Superior temporal gyrus (tissue), 1 donor: ENCODE results near the gene LRRN4.
"Not testable (repeated sequence)": the region's sequence is repeated elsewhere in the genome, so short reads cannot be mapped to it uniquely, and the experiment has no call there.

Experiments
- DNase-seq: peaks from one replicate; pipeline ENCODE4 v3.0.0-alpha.2; 2016; ENCODE audit errors: extremely low spot score

The LRRN4 gene

DNA sequence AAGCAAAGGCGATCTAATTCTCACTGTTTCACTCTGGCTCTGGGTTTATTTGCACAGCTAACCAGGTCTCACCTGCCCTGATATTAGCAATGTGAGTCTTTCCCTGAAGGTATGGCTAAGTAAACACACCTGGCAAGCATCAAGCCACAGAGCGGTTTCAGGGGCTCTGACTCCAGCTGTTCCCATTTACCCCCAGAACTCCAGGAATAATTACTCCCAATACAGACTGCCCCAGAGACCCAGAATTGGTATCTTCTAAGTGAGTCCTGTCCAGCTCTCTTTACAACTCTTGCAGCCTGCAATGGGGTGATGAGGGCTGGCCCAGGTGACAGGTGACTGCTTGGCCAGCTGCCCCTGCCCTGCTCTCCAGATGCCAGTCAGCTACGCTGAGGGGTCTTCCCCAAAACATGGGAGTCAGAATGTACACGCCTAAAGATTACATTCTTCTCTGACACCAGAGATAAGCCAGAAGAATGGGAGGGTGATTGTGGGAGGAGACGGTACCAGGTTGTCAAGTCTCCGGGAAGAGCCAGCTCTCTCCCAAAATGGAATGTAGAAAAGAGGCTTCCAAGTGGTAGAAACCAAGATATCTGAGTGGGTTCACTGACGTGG, 4.9 kb upstream of the LRRN4 start:
- DNase-seq: no peak

DNA sequence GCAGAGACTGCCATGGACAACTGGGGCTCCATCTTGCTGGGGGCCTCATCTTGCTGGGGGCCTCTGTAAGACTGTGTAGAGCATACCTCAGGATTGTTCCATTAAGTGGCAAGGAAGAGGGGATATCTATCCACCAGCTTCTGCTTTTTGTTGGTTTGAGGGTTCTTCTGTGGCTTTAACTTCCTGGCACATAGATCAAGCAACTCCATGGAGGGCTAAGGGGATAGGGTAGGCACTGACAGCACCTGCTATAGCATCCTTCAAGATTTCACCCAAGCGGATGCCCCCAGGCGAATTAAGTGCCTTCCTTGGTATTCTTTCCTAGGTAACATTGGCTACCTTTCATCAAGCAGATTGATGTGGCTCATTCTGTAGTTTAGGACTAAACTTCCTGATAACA, 3.8 kb upstream of the LRRN4 start:
- DNase-seq: no peak

DNA sequence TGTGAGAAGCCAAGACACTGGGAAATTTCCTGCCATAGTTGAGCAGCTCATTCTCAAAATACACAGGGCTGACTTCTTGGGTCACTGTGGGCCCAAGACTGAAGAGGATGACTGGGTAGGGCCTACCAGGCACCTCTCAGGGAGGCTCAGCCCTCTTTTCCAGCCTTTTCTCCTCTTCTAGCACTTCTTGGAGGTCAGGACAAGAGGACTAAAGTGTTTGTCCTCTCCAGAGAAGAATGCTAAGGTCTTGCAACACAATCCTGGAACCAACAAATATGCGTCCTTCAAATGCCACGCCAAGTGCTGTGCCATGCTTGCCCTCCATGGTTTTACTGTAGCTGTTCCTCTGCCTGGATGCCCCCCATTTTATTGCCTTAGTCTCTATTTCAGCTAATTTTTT, 3.3 kb upstream of the LRRN4 start:
- DNase-seq: no peak

DNA sequence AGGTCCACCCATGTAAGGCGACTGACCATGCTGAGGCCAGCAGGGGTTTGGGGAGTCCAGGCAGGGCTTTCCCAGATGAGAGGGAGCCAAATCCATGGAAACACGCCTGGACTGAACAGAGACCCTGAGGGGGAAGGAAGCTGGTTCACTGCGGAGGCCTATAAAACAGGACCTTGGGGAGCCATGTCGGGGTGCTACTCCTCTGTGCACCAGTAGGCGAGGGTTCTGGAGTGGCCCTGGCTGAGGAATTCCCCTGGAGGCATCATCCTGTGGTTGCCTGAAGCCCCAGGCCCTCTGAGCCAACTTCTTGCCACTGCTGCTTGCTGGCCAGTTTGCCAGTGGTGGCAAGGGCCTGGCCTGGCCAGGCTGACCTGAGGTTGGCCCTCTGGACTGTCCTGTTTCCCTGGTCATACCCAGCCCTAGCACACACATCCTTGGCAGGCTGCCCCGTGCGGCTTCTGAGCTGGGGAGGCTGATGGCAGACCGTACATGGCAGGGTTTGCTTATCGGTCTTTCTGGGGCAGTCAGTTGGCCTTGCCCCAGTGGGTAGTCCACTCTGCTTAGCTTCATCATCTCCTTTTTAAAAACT, 2.2 kb upstream of the LRRN4 start:
- DNase-seq: no peak

DNA sequence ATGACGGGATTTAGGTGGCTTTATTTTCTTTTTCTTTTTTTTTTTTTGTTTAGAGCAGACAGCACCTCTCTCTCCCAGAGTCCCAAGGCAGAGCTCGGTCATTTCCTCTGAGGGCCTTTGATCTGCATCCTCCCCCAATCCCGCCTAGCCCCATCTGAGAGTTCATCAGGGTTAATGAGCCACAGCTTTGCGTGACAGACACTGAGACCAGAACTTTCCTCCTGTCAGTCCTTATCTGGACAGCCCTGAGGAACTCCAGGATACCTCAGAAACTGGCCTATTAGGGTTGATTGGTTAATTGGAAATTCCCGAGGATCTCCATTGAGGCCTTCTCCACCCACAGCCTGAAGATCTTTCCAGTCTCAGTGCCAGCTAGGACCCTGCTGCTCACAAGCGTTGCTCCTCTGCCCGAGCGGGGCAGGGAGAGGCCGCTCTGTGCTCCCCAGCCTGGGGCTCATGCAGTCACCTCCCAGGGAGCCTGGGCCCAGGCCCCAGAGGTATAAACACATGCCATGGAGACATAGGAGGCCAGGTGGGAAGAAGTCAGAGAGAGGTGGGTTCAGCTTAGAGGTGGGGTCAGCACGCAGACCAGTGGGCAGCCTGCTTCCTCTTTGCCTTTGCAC, 1.4 kb upstream of the LRRN4 start:
- DNase-seq: no peak

- not testable (repeated sequence) for DNase-seq
These were observed 810 bp upstream of the LRRN4 start for GRCh38 chr20:6054689-6055051.

- no peak for DNase-seq
These were observed 640 bp downstream of the LRRN4 start for GRCh38 chr20:6053064-6053775.

DNA sequence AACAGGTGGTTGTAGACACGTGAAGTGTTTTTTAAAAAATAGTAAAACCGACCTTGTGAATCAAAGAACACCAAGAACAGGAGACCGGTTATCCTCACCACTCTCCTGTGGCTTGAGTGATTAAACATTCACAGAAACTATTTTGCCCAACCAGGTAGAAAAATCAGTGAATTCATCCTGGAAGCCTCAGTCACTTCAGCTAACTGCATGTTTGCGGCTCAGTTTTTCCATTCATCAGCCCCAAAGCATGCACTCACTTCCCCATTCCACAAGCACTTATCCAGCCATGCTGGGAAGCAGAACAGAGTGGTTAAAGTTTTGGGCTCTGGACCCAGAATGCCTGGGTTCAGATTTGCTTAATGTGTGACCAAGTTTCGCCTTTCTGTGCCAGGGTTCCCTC, 2.4 kb downstream of the LRRN4 start:
- no peak for DNase-seq

DNA sequence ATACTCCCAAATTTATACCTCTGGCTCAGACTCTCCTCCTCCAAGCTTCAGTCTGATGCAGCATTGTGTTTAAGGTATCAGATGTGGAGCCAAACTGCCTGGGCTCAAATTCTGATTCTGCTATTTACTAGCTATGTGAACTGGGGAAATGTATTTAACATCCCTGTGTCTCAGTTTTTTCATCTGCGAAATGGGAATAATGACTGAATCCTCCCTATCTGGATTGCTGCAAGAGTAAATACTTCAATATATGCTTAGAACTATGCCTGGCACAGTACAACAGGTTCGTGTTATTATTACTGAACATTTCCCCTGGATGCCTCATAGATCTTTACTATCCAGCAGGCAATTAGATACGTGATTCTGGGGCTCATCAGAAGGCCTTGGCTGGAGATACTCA, 5.5 kb downstream of the LRRN4 start:
- DNase-seq: no peak

DNA sequence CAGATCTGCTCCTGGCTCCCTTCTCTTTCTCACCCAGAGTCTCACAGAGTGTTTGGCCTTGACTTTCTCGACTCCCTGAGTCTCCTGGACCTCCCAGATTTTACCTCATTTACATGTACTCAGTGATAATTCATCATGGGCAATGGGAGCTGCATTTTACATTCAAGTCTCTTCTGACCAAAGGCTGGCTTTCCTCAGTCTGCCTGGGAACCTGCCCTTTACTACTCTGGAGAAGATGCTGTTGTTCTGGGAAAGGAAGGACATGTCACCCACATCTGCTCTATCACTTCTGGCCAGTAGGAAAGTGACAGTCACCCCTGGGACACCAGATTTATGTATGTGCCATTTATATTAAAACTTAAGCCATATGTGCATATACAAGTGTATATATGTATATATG, 7.4 kb downstream of the LRRN4 start:
- DNase-seq: no peak

- DNase-seq: no peak
These were observed 8.3 kb downstream of the LRRN4 start for GRCh38 chr20:6045566-6045965.

GRCh38 chr20:6044115-6044514, 9.7 kb downstream of the LRRN4 start:
- no peak for DNase-seq

GRCh38 chr20:6041808-6042265, 12.0 kb downstream of the LRRN4 start:
- DNase-seq: no peak

DNA sequence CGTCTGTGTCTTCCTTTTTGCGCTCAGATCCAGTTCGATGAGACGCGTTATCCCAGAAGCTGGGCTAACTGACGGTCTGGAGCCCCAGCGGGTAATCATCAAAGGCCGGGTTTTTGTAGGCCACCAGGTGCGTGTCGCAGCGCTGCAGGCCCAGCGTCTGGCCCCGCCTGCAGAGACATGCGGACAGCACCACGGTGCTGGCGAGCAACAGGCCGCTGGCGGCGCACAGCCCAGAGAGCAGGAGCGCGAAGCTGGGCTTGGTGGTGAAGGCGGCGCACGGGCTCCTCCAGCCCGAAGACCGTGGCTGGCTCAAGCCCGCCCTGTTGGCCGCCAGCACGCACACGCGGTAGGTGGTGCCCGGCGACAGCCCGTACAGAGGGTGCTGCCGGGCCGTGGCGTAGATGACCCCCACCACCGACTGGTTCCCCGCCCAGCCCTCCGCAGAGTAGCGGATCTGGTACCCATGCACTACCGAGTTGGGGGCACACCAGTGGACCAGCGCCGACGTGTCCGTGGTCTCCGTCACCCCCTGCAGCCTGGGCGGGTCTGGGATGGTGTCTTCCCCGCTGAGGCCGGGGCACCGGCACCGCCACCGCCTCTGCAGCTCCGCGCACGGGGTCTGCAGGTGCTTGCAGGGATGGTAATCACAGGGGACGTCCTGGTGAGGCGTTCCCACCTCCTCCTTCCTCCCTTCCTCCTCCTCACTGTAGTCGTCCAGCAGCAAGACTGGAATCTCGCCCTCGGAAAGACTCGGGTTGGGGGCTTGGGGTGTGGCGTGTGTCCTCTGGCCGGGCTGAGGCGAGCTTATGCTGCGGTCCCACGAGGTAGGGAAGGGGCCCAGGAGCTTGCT, 12.7 kb downstream of the LRRN4 start:
- DNase-seq: no peak

DNA sequence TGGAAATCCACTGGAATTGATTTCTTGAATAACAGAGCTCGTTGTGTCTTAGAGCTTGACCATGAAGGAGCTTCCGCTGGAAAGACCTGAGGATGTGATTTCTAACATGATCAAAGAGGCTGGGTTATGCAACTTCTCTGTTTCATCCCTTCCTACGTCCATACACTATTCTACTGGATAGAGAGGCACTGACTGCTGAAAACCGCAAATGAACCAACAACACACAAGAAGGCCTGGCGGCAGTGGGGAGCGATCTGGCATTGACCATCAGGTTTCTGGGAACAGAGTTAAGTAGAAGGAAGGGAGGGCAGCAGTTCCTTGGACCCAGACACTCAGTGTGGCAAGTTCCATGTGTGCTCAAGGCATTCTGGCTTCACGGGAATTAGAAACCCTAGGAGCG, 13.3 kb downstream of the LRRN4 start:
- DNase-seq: no peak

- DNase-seq: no peak
These were observed 14.1 kb downstream of the LRRN4 start for GRCh38 chr20:6039766-6040165.

DNA sequence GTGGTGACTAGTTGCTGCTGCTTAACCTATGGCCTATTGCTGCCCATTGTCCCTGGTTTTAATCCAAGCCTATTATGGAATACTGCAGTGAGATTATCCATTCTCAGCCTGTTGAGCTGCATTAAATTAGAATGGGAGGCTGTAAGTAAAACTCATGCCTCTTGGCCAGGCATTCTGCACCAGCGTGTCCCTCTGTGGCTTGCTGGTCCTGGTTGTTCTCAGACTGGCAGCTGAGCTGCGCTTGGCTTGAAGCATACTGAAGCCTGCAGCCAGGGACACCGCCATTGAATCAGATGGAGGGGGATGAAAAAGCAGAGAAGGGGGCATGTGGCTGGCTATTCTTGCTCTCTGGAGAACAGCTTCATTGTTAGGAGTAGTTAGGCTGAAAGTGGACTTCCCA, 15.6 kb downstream of the LRRN4 start:
- no peak for DNase-seq

DNA sequence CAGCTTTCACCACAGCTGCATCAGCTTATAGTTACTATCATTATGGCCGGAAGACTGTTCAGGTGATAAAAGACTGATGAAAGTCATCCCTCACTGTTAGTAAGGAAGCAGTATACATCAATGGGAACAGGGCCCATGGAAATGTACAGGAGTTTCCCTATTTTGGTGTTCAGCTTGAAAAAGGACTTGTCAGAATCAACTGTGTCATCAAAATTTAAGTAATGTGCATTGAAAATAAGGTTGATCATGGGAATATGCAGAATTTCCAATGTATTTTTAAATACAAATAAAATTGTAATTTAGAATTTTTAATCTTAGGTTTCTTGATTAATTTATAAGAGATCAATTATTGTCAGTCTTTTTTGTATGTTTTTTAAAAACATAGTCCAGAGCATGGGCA, 16.8 kb downstream of the LRRN4 start:
- no peak for DNase-seq

DNA sequence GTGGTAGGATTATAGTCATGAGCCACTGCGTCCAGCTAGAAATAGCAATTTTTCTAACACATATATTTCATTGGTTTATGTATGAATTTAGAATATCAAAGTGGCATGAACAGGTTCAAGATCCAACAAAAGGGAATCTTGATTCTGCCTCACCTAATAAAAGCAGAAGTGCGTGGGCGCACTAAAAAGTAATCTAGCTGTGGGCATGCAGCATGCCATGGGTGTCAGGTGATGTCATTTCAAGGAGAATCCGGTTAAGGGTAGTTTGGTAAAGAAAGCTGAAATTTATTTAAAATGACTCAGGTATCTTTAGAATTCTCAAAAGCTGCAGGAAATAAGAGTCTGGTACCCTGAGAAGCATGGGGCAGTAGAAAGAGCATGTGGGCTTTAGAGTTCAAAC, 17.6 kb downstream of the LRRN4 start:
- DNase-seq: no peak

GRCh38 chr20:6034134-6034969, 19.5 kb downstream of the LRRN4 start:
- DNase-seq: no peak

- not testable (repeated sequence) for DNase-seq
These were observed 21.0 kb downstream of the LRRN4 start for GRCh38 chr20:6032907-6033306.
